ENCODE data around the gene NLRP3. TPM values are rescaled to one million over a fixed set of nuclear protein-coding genes. Genes with fewer than 3 reads are reported as not detected.

The NLRP3 gene
- total RNA-seq, 1 donor from 2014 or later = 0.44 TPM

DNA sequence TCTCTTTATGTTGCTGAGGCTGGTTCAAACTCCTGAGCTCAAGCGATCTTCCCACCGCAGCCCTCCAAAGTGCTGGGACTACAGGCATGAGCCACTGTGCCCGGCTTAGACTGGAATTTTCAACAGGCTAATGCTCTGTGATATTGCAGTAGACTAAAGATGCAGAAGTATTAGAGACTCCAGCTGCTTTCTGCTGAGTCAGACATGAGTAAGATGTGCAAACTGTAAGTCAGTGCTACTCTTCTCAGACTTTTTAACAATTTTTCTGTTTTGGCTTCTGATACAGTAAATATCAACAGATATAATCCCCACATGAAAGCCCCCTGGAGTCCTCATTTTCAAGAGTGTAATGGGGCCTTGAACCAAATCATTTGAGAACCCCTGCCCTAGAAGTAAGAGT lies 29.3 kb upstream of the NLRP3 start:
- no peak for ATAC-seq (ENCODE audit: low read depth)
- DNase-seq = no peak
- Mint-ChIP-seq H3K27ac (no peak overlapping the region), H3K27me3 (peaks cover 7% of the 10 kb centered on the region), H3K4me1 (peaks cover 22% of the 10 kb centered on the region), H3K36me3 (ENCODE audit: low read depth) (no peaks in the 10 kb centered on the region), H3K9me3 (no peaks in the 10 kb centered on the region), H3K4me3 (no peak overlapping the region)
- intact Hi-C loops (cut with micrococcal nuclease) = no loop called here
- POLR2A ChIA-PET = no interaction called here
- CTCF ChIA-PET = interaction anchor here (2.4 kb wide), 1 partner anchor 14 kb away, joined by 8 read pairs; no protein-coding TSS in a partner anchor
- TF ChIP-seq, protein P1, sequence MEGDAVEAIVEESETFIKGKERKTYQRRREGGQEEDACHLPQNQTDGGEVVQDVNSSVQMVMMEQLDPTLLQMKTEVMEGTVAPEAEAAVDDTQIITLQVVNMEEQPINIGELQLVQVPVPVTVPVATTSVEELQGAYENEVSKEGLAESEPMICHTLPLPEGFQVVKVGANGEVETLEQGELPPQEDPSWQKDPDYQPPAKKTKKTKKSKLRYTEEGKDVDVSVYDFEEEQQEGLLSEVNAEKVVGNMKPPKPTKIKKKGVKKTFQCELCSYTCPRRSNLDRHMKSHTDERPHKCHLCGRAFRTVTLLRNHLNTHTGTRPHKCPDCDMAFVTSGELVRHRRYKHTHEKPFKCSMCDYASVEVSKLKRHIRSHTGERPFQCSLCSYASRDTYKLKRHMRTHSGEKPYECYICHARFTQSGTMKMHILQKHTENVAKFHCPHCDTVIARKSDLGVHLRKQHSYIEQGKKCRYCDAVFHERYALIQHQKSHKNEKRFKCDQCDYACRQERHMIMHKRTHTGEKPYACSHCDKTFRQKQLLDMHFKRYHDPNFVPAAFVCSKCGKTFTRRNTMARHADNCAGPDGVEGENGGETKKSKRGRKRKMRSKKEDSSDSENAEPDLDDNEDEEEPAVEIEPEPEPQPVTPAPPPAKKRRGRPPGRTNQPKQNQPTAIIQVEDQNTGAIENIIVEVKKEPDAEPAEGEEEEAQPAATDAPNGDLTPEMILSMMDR (IDR thresholded peaks at IDR 0.05) = no peak

DNA sequence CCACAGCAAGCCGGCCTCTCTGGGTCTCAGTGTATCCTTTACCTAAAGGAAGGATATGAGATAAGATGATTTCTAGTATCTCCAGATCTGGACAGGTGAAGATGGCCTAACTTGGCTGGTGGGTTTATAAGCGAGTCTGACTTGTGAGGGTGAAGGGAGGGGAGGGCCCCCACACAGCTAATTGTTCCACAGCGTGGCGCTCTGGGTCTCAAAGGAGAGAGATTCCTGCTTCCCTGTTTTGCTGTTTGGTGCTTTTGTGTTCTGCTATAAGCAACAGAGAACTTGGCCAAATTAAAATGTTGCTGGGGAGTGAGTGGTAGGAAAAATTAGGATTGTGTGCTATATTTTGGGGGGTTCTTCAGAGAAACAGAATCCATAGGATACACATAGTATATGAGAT lies 28.9 kb upstream of the NLRP3 start:
- ChIA-PET CTCF (interaction anchor here (2.1 to 8.0 kb wide), 3 partner anchors 14 to 100 kb away, joined by 6 to 154 read pairs (median 8); partner anchors contain the start of gene NLRP3), POLR2A (no interaction called here)
- no peak overlapping the region for H3K27ac Mint-ChIP-seq
- intact Hi-C loops (cut with micrococcal nuclease) = no loop called here
- H3K36me3 Mint-ChIP-seq (ENCODE audit: low read depth) = no peaks in the 10 kb centered on the region
- H3K4me1 Mint-ChIP-seq = peaks cover 22% of the 10 kb centered on the region
- TF ChIP-seq, protein P1 (IDR thresholded peaks at IDR 0.05) = no peak
- ATAC-seq (ENCODE audit: low read depth) (no peak), DNase-seq (no peak)
- H3K9me3 Mint-ChIP-seq = no peaks in the 10 kb centered on the region
- H3K4me3 Mint-ChIP-seq = no peak overlapping the region
- H3K27me3 Mint-ChIP-seq = peaks cover 7% of the 10 kb centered on the region

DNA sequence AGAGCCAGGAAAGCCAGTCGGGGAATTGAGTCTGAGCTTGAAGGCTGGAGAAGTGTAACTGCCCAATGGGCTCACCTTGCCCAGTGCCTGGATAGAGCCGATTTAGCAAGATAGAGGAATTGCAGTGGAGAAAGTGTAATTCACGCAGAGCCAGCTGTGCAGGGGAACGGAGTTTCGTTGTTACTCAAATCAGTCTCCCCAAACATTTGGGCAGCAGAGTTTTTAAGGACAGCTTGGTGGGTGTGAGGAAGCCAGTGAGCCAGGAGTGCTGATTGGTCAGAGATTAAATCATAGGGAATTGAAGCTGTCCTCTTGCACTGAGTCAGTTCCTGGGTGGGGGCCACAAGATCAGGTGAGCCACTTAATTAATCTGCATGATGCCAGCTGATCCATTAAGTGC lies 28.4 kb upstream of the NLRP3 start:
- Mint-ChIP-seq H3K36me3 (ENCODE audit: low read depth) (no peaks in the 10 kb centered on the region), H3K4me3 (no peak overlapping the region), H3K27me3 (peaks cover 7% of the 10 kb centered on the region), H3K27ac (no peak overlapping the region), H3K9me3 (no peaks in the 10 kb centered on the region), H3K4me1 (peaks cover 22% of the 10 kb centered on the region)
- intact Hi-C loops (cut with micrococcal nuclease) = no loop called here
- CTCF ChIA-PET = interaction anchor here (2.1 to 8.0 kb wide), 3 partner anchors 15 to 100 kb away, joined by 6 to 154 read pairs (median 8); partner anchors contain the start of gene NLRP3
- DNase-seq (no peak), ATAC-seq (ENCODE audit: low read depth) (no peak)
- POLR2A ChIA-PET = no interaction called here
- TF ChIP-seq, protein P1 (IDR thresholded peaks at IDR 0.05) = no peak

DNA sequence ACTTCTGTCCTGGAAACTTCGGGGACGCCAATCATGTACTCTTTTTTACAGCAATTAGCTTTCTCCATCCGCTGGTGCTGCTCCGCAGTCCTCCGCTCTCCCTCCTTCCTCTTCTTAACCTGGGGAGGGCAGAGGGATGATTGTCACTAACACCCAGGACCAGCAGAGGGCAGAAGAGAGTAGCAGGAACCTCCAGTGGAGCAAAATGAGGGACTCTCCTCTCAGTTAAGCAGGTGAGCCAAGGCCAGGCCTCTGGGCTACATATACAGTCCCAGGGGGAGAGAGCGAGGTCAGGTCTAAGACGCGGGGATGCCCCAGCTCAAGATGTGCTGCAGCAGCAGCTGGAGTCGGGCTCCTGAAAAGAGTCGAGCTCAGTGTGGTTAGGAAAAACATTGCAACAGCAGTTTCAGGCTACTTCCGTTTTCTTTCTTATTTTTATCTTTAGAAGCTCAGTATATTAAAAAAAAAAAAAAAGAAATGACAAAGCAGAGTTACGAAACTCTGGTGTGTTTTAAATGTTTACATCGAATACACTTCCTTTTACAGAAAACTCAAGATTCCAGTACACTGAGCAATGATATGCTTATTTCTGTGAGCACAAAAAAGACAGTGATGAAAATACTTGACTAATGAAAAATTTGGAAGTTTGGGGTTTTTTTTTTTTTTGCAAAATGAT lies 25.7 kb upstream of the NLRP3 start:
- Mint-ChIP-seq H3K27me3 (no peaks in the 10 kb centered on the region), H3K4me1 (peaks cover 22% of the 10 kb centered on the region), H3K36me3 (ENCODE audit: low read depth) (no peaks in the 10 kb centered on the region), H3K9me3 (no peaks in the 10 kb centered on the region), H3K4me3 (peak overlapping the region; percentile 60), H3K27ac (peak overlapping the region; percentile 75)
- ChIA-PET POLR2A (interaction anchor here (0.6 to 2.6 kb wide), 27 partner anchors 9 to 1061 kb away, joined by 3 to 36 read pairs (median 6); partner anchors contain the start of genes NLRP3 and ZNF670), CTCF (interaction anchor here (0.6 to 8.0 kb wide), 16 partner anchors 9 to 186 kb away, joined by 3 to 154 read pairs (median 6); partner anchors contain the start of gene NLRP3)
- intact Hi-C loops (cut with micrococcal nuclease) = loop anchor here (1.0 to 10.0 kb wide), 10 partner anchors 21 to 823 kb away; partner anchors contain the start of genes AHCTF1, CNST and TFB2M
- peak; percentile 75 for DNase-seq
- peak; percentile 99 for ATAC-seq (ENCODE audit: low read depth)
- TF ChIP-seq, protein P1 (IDR thresholded peaks at IDR 0.05) = no peak

DNA sequence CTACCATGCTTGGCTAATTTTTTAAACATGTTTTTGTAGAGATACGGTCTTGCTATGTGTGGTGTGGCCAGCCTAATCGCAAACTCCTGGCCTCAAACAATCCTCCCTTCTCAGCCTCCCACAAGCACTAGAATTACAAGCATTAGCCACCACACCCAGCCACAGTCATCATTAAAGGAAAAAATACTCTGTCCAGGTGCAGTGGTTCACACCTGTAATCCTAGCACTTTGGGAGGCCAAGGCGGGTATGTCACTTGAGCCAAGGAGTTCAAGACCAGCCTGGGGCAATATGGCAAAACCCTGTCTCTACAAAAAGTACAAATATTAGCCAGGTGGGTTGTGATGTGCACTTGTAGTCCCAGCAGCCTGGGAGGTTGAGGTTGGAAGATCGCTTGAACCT lies 25.0 kb upstream of the NLRP3 start:
- POLR2A ChIA-PET = interaction anchor here (0.7 to 2.6 kb wide), 10 partner anchors 18 to 96 kb away, joined by 4 to 36 read pairs (median 8); partner anchors contain the start of gene NLRP3
- DNase-seq (no peak), ATAC-seq (ENCODE audit: low read depth) (no peak)
- Mint-ChIP-seq H3K4me1 (peaks cover 22% of the 10 kb centered on the region), H3K36me3 (ENCODE audit: low read depth) (no peaks in the 10 kb centered on the region), H3K4me3 (peak overlapping the region; percentile 19), H3K9me3 (no peaks in the 10 kb centered on the region), H3K27ac (peak overlapping the region; percentile 41), H3K27me3 (no peaks in the 10 kb centered on the region)
- TF ChIP-seq, protein P1 (IDR thresholded peaks at IDR 0.05) = no peak
- CTCF ChIA-PET = interaction anchor here (0.8 to 8.0 kb wide), 6 partner anchors 17 to 104 kb away, joined by 3 to 154 read pairs (median 28); no protein-coding TSS in a partner anchor
- intact Hi-C loops (cut with micrococcal nuclease) = loop anchor here (1.0 to 10.0 kb wide), 11 partner anchors 20 to 824 kb away; partner anchors contain the start of genes AHCTF1, CNST and TFB2M

Data from activated B cell treated with CpG ODN at 0.5 μM for 24 hours (primary cell).